ENCODE measurements around the gene DTYMK. TPM values are rescaled to one million over a fixed set of nuclear protein-coding genes. Genes with fewer than 3 reads are reported as not detected.

DTYMK gene
- polyA plus RNA-seq, 1 of the 3 experiments (the other 2 are of a cell fraction): 51.1 TPM

DNA sequence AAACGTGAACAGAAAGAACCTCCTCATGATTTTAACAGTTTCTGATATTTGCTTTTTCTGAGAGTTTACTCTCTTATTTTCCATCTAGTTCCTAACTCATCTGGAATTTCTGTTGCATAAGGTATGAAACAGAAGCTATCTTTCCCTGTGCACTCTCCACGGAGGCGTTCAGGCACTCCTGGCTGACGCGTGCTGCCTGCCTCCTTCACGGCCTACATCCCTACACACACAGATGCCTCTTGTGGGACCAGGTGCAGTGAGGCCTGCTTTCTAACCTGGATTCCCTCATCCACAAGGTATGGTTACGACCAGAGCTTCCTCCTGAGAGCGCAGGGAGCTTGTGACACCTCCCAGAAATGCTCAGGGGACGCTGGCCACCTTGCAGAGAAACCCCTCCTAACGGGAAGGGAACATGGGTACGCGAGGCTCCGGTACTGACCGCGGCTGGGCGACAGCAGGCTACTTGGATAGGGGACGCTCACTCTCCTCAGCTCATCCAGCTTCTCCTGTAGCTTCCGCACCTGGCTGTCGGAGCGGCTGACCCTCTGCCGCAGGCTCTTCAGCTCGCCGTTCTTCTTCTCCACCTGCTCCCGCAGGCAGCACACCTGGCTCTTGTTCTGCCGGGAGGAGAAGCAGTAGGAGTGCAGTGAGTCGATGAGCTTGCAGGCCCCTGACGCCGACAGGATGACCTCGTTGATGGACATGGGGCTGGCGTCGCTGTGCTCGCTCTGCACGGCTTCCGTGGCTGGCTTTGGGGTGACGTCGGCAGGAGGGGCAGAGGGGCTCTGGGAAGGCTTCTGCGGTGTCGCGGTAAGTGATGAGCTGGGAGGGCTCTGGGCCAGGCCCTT is 53.9 kb downstream of the DTYMK start:
- 96% methylated on average over 36 of the region's 39 CpGs for WGBS (ENCODE audit: low lambda C conversion rate)
- Histone ChIP-seq H3K36me3 (replicated peaks in 1 of 2; ENCODE audit: control insufficient read depth in 1 of 2, insufficient read depth in 2 of 2, low read length in 1 of 2) (peaks cover 25 to 28% of the 10 kb centered on the region in 2 experiments), H3K27ac (ENCODE audit: low read depth in 2 of 2, low read length in 1 of 2) (no peak overlapping the region), H3K4me3 (ENCODE audit: low read depth in 2 of 2, low read length in 1 of 2) (no peak overlapping the region), H3K9me2 (no peaks in the 10 kb centered on the region), H3K79me2 (ENCODE audit: insufficient read depth) (peaks cover 90% of the 10 kb centered on the region), H4K20me1 (ENCODE audit: insufficient read depth) (peaks cover 17% of the 10 kb centered on the region), H3K4me2 (no peak overlapping the region), H3K9ac (no peak overlapping the region), H3F3A (replicated peaks; ENCODE audit: insufficient read depth) (peaks cover 4% of the 10 kb centered on the region), H3K9me3 (no peaks in the 10 kb centered on the region), H2AFZ (ENCODE audit: low read depth) (no peak overlapping the region), H3K4me1 (ENCODE audit: control insufficient read depth in 1 of 2, insufficient read depth in 2 of 2, low read depth in 1 of 2, low read length in 1 of 2) (peaks cover 0 to 6% of the 10 kb centered on the region in 2 experiments; a peak in 3 of 4 replicates), H3K27me3 (ENCODE audit: insufficient read depth) (no peaks in the 10 kb centered on the region)
- ChIA-PET CTCF (interaction anchor here (1.0 to 2.1 kb wide), 5 partner anchors 21 to 246 kb away, joined by 3 to 10 read pairs (median 3); no protein-coding TSS in a partner anchor), POLR2A (interaction anchor here (0.6 kb wide), 1 partner anchor 17 kb away, joined by 4 read pairs; no protein-coding TSS in a partner anchor)
- TF ChIP-seq NRF1 (IDR thresholded peaks at IDR 0.05; ENCODE audit: low read depth, low read length) (no peak), FOXJ3 (CRISPR knock-in tag; IDR thresholded peaks at IDR 0.05) (no peak), TCF12 (IDR thresholded peaks at IDR 0.05) (no peak), SIN3A (IDR thresholded peaks at IDR 0.05; ENCODE audit: borderline replicate concordance, low read depth, low read length) (no peak), TEAD4 (IDR thresholded peaks at IDR 0.05; ENCODE audit: borderline replicate concordance, insufficient read depth) (no peak), TAF1 (IDR thresholded peaks at IDR 0.05; ENCODE audit: borderline replicate concordance, low read depth, low read length) (no peak)
- TF ChIP-seq, protein P1, sequence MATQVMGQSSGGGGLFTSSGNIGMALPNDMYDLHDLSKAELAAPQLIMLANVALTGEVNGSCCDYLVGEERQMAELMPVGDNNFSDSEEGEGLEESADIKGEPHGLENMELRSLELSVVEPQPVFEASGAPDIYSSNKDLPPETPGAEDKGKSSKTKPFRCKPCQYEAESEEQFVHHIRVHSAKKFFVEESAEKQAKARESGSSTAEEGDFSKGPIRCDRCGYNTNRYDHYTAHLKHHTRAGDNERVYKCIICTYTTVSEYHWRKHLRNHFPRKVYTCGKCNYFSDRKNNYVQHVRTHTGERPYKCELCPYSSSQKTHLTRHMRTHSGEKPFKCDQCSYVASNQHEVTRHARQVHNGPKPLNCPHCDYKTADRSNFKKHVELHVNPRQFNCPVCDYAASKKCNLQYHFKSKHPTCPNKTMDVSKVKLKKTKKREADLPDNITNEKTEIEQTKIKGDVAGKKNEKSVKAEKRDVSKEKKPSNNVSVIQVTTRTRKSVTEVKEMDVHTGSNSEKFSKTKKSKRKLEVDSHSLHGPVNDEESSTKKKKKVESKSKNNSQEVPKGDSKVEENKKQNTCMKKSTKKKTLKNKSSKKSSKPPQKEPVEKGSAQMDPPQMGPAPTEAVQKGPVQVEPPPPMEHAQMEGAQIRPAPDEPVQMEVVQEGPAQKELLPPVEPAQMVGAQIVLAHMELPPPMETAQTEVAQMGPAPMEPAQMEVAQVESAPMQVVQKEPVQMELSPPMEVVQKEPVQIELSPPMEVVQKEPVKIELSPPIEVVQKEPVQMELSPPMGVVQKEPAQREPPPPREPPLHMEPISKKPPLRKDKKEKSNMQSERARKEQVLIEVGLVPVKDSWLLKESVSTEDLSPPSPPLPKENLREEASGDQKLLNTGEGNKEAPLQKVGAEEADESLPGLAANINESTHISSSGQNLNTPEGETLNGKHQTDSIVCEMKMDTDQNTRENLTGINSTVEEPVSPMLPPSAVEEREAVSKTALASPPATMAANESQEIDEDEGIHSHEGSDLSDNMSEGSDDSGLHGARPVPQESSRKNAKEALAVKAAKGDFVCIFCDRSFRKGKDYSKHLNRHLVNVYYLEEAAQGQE (IDR thresholded peaks at IDR 0.05; ENCODE audit: low read depth, low read length): no peak
- no peak for DNase-seq

DNA sequence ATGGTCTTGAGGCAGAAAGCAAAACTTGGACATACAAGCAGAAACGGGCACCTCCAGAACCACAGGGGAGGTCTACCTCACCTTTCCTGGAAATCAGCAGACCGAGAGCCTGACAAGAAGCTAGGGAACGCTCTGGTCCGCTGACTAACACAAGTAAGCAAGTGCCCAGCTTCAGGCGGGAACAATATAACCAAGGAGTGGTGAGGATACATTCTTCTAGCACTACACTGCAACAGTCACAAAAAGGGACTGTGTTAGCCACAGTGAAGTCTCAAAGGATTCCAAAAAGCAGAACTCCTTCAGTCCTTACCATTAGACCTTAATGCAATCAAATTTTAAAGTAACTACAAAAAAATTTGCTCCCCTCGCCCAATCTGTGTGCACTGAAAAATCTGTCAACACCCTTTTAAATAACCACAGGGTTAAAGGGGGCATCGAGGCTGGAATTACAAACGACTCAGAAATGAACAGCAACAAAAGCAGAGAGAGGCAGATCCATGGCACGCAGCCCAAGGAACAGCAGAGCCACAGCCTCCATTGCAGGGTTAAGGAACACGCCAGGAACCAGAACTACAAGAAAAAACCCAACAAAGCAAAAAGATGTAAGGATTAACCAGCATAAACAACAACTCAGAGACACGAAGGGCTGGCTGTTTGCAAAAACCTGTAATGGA is 56.7 kb downstream of the DTYMK start:
- H3K9ac ChIP-seq: no peak overlapping the region
- 87% methylated on average over 11 of the region's 11 CpGs for WGBS (ENCODE audit: low lambda C conversion rate)
- no peaks in the 10 kb centered on the region for H3K9me3 ChIP-seq
- H3K27me3 ChIP-seq (ENCODE audit: insufficient read depth): no peaks in the 10 kb centered on the region
- TF ChIP-seq MXI1 (IDR thresholded peaks at IDR 0.05; ENCODE audit: low read depth, low read length) (no peak), RXRA (IDR thresholded peaks at IDR 0.05; ENCODE audit: borderline replicate concordance, low read depth) (no peak), TAF1 (IDR thresholded peaks at IDR 0.05; ENCODE audit: borderline replicate concordance, low read depth, low read length) (no peak), RCOR1 (IDR thresholded peaks at IDR 0.05; ENCODE audit: low read length) (no peak), NFIC (IDR thresholded peaks at IDR 0.05; ENCODE audit: borderline replicate concordance) (no peak), GATA2 (CRISPR knock-in tag; IDR thresholded peaks at IDR 0.05) (no peak), POLR2AphosphoS5 (IDR thresholded peaks at IDR 0.05; ENCODE audit: low read depth, low read length) (no peak), YY1 (IDR thresholded peaks at IDR 0.05; ENCODE audit: low read depth) (no peak)
- H3K27ac ChIP-seq (ENCODE audit: low read depth in 2 of 2, low read length in 1 of 2): no peak overlapping the region
- POLR2A ChIA-PET: no interaction called here
- peaks cover 100% of the 10 kb centered on the region for H3K79me2 ChIP-seq (ENCODE audit: insufficient read depth)
- DNase-seq: no peak
- no peak overlapping the region for H3K4me2 ChIP-seq
- H3F3A ChIP-seq (replicated peaks; ENCODE audit: insufficient read depth): no peaks in the 10 kb centered on the region
- H3K36me3 ChIP-seq (replicated peaks in 1 of 2; ENCODE audit: control insufficient read depth in 1 of 2, insufficient read depth in 2 of 2, low read length in 1 of 2): peaks cover 25 to 28% of the 10 kb centered on the region in 2 experiments
- H4K20me1 ChIP-seq (ENCODE audit: insufficient read depth): peaks cover 22% of the 10 kb centered on the region
- CTCF ChIA-PET: interaction anchor here (2.1 kb wide), 1 partner anchor 29 kb away, joined by 10 read pairs; no protein-coding TSS in a partner anchor
- no peak overlapping the region for H3K4me3 ChIP-seq (ENCODE audit: low read depth in 2 of 2, low read length in 1 of 2)
- peaks cover 0 to 3% of the 10 kb centered on the region in 2 experiments; a peak in 2 of 4 replicates for H3K4me1 ChIP-seq (ENCODE audit: control insufficient read depth in 1 of 2, insufficient read depth in 2 of 2, low read depth in 1 of 2, low read length in 1 of 2)
- no peak overlapping the region for H2AFZ ChIP-seq (ENCODE audit: low read depth)
- H3K9me2 ChIP-seq: no peaks in the 10 kb centered on the region
